GM18873 (cell line): ENCODE data around the gene SDF4.

Source experiments
- ATAC-seq: cut with Tn5 transposase; IDR thresholded peaks from one replicate; pipeline ENCODE4 v1.9.1; 2021; ENCODE audit warnings: mild to moderate bottlenecking, moderate library complexity, moderate number of reproducible peaks; ENCODE audit not compliant: unreplicated experiment, low FRiP score

SDF4 gene

DNA sequence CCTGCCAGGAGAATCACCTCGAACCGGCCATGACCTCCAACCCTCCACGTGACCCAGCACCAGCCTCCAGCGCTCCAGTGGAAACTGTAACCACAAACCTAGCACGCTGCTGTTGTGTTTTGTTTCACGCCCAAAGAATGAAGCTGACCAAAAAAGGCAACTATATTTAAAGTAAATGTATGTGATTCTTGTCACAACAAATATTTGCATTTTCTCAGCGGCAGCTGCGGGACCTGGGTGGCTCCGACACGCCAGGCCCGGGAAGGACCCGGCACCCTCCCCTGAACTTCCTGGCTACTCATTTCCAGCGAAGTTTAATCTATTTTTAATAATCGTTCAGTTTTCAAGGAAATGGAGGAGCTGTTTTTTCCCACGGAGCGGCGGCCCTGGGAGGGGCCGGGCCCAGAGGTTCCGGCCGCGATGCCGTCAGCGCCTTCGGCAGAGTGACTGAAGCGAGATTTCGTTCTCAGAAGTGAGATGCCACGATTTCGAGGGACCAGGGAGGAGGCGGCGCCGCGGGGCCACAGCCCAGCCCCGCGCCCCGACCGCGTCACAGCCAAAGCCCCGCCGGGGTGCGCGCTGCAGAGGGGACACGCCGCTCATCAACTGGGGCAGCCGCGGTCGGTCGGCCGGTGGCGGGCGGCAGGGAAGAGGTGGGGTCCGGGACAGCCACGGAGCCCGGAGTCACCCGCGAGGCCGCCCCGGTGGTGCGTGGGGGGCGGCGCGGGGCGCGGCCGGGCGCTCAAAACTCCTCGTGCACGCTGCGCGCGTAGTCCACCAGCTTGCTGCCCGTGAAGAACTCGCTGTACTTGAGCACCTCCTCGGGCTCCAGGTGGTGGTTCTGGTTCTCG, 14.8 kb downstream of the SDF4 start:
- no peak for ATAC-seq

DNA sequence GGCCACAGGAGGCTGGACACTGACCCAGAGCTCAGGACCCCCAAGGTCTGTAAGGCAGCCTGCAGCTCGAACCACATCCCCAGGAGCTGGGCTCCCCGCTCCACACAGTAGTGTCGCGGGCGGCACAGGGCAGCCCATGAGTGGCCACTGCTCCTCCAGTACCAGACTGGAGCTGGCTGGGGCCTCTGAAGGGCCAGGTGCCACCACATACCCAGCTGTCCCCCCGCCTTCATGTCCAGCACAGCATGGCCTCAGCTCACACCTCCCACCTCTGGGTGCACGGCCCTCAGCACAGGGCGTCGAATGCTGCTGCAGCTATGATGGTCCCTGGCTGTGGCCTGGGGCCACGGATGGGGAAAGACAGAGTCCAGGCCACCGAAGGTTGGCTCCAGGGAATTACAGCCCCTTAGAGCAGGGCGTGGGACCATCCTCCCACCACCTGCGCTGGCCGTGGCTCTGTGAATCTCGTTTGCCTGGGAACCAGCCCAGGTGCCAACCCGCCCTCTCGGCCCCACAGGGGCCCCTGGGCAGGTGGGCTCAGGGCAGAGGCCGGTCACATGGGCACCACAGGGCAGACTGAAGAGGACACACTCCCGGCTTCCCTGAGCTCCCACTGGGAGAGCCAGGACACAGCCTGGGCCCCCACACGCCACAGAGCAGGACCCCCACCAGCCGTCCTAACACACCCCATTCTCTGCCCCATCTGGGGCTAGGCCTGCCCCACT, 15.8 kb downstream of the SDF4 start:
- ATAC-seq: no peak

DNA sequence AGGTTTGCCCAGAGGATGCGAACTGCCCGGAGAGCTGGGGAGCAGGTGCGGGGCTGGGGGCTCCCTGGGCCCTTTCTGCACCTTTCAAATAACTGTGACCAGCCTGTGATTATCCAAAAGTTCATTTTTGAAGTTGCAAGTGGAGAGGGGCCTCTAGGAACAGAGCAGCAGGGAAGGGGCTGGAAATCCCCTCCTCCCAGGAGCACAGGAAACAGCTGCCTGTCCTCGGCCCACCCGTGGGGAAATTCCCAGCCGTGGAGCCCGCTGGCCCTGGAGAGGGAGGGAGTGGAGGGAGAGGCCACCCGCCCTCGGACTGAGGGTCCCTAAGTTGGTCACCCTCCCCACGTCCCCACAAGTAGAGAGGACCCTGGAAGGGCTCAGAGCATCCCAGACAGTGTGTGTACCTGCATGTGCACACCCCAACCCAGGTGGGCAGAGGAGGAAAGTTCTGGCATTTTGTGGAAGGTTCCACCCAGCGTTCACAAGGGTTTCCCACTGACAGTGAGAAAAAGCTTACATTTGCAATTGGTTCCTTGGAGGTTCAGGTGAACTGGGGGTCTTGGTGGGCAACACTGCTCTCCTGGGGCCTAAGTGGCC, 16.6 kb downstream of the SDF4 start:
- ATAC-seq: no peak

DNA sequence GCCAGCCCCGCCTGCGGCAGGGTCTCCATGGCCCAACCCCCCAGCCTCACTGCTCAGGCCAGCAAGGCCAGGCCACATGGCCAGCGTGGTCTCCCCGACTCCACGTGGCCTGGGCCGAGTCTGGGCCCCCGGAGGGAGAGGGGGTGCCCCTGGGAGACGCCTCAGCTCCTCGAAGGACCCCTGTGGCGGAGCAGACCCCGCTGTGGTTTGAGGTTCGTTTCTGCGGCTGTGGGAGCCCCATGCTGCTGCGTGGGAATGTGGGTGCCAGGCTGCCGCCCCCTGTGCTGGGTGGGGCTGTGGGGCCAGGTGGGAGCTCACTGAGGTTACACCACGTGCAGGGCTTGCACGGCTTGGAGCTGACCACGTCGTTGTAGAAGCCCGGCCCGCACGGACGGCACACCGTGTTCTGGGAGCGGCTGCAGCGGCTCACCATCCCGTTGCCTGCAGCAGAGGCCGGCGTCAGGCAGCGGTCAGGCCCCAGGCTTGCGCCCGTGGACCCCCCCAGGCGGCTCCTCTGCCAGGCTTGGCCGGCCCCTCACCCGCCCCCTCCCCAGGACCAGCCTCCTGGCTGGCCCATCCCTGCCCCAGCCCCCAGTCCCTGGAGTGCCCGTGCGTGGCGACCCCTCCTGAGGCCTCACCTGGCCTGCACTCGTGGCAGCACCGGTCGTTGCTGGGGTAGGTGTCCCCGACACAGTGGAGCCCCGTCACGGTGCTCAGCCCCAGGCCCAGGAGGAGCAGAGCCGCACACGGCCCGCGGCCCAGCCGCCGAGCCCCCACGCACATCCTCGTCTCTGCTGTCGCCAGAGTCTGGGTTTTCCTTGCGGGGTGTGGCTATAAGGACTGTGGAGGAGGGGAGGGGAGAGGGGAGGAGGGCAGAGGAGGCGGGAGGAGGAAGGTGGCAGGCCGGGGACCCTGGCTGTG, 18.2 kb downstream of the SDF4 start, which contains the start of gene TNFRSF4:
TNFRSF4 (minus strand) TSS at position 809 of the 921 bp plus-strand sequence; CDS start at position 783, 26 bp downstream.
- no peak for ATAC-seq

DNA sequence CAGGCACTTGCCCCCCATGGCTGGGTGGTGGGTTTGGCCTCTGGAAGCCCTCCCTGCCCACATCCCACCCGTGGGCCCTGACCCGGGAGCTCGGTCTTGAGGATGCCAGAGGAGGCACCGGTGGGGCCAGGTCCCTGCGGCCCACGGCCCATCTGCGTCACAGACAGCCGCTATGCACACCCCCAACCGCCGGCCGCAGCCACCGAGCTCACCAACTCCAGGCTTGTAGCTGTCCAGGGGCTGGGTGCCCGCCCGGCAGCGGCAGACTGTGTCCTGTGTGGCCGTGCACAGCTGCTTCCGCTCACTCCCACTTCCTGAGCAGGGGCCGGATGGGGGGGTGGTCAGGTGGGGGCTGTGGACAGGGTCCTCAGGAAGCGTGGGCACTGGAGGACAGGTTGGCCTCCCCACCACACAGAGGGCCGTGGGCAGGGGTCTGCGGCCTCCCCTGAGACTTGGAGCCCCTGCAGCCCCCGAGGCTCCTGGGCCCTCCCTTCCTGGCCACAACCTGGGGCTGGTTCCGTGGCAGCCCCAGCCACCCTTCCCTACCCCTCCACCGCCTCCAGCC, 18.9 kb downstream of the SDF4 start:
- no peak for ATAC-seq

DNA sequence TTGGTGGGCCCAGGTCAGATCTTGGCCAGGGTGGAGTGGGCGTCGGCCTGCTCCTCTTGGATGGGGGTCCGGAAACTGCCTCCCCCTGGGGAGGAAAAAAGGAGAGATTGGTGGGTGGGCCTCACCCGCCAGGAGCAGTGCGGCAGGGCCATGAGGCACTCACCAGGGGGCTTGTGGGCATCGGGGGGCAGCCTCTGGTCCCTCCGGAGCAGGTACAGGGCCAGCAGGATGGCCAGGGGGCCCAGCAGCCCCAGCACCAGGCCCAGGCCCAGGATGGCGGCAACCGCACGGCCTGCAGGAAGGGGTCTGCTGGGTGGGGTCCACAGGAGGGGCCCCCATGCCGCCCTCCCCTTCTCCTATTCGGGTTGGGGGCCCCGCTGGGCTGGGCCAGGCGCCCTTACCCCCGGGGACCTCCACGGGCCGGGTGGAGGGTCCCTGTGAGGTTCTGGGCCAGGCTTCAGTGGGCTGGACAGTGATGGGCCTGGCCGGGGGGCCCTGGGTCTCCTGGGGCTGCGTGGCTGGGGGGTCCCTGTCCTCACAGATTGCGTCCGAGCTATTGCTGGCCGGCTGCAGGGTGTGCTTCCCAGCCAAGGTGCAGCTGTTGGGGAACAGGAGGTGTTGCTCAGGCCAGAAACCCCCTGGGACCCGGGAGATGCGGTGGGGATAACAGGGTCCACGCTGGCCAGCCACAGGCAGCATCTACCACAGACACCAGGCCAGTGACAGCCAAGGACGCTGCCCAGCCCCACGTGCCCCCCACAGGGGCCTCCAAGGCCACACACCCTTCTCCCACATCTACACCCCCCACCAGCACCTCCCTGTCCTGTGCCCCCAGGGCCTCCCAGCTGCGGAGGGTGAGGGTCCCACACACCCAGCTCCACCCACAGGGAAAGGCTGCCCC, 20.0 kb downstream of the SDF4 start:
- ATAC-seq: no peak

DNA sequence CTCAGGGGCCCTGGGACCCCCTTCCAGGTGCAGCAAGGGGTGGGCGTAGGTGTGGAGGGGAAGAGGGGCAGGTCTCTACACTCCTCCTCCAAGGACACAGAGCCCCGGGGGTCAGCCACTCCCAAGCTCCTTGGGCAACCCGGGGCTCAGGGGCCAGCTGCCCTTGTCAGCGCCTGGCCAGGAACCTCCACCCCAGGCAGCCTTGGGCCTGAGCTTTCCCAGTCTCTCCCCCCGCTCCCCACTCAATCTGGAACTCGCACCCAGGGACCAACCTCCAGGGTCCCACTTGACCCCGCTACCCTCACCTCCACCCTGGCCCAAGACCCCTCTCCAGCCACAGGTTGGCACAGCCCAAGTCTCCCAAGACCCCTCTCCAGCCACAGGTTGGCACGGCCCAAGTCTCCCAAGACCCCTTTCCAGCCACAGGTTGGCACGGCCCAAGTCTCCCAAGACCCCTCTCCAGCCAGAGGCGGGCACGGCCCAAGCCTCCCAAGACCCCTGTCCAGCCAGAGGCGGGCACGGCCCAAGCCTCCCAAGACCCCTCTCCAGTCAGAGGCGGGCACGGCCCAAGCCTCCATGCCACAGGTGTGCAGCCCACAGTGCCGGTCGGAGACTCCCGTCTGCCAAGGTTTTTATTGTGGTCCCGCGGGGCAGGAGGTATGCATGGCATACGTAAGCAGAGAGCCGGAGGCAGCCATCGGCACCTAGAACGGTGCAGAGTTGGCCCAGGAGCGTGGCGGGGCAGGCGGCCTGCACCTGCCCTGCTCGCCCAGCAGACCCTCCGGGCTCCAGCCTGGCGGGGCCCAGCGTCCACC, 20.9 kb downstream of the SDF4 start:
- ATAC-seq: no peak

DNA sequence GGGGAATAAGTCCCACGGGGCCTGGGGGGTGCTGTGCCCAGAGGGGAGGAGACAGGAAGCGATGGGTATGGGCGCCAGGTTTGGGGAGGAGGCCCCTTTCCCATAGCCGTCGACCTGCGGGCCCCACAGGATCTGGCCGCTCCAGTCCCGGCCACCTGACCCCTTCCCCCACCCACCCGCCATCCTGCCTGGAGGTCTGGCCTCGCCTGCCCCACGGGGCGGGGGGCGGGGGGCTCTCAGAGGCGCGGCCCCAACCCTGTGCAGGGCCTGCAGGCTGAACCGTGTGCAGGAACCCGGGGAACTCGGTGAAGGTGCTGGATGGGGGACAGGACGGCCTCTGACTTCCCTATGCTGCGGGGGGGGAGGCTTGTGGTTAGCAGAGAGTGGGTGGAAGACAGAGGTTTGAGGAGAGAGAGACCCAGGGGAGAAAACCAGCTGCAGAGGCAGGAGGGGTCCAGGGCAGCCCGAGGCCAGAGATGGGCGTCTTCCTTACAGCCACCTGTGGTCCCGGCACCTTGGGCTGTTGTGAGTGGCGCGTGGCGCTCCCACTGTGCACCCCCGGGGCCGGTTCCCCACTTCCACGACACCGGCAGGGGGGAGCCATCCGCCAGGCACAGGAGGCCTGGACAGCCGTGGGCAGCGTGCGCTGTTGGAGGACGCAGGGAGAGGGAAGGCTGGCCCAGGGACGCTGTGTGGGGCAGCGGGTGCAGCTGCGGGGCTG, 22.9 kb downstream of the SDF4 start:
- no peak for ATAC-seq

DNA sequence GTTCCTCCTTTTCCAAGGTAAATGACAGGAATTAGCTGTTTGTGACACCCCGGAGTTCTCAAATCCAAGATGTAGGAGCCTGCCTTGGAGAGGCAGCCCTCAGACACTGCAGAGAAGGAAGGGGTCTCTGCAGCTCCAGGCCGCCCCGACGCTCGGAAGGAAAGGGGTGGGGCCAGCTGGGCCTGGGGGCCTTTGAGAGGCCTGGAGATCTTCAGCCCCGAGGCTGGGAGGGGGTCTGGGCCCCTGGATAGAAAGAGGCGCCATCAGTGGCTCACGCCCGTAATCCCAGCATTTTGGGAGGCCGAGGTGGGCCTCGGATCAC, 24.3 kb downstream of the SDF4 start:
- no peak for ATAC-seq

DNA sequence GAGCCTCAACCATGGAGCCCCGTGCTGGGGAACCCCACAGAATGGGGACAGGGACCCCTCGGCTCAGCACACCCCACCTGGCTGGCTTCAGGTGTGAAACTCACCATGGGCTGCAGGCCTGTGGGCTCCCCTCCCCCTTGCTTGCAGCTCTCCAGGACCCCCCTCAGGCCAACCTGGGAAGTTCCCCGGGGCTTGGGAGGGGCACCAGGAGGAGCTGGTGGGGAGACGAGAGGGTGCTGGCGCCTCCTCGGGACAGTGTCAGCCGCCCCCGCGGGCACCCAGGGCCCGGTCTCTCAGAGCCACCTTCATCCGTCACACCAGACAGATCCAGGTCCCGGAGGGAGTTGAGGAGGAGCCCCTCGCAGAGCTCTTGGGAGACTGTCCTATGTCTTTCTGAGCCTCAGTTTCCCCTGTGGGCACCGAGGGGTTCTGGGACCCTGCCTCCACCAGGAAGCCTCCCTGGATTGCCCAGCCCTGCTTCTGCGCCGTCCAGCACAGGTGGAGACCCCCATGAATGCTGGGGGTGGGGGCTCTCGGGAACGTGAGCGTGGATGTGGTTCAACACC, 24.8 kb downstream of the SDF4 start:
- ATAC-seq: no peak

DNA sequence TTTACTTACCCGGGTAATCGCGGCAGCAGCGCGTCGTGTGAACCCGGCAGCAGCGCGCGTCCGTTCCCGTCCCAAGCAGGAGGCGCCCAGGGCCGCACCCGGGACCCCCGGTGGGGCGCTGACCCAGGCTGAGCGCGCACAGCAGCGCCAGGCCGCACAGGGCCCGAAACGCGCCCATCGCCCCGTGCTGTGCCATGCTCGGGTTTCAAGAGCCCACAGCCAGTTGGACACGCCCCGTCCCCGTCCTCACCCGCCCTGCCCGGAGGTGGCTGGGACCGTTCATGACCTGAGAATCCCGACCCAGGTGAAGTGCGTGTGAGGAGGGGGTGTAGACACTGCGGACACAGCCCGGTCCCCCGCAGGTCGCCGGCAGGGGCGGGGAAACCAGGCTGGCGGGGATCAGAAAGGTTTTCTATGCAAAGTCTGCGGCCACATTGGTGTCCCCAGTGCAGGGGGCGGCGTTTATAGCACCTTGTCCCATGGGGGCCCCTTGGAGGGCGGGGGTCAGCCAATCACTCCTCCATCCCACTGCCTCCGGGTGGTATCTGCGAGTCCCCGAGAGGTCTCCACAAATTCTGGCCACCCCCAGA, 25.3 kb downstream of the SDF4 start, which contains the start of gene TNFRSF18:
TNFRSF18 (minus strand) TSS at position 217 of the 590 bp plus-strand sequence; CDS start at position 196, 21 bp downstream.
- ATAC-seq: no peak

DNA sequence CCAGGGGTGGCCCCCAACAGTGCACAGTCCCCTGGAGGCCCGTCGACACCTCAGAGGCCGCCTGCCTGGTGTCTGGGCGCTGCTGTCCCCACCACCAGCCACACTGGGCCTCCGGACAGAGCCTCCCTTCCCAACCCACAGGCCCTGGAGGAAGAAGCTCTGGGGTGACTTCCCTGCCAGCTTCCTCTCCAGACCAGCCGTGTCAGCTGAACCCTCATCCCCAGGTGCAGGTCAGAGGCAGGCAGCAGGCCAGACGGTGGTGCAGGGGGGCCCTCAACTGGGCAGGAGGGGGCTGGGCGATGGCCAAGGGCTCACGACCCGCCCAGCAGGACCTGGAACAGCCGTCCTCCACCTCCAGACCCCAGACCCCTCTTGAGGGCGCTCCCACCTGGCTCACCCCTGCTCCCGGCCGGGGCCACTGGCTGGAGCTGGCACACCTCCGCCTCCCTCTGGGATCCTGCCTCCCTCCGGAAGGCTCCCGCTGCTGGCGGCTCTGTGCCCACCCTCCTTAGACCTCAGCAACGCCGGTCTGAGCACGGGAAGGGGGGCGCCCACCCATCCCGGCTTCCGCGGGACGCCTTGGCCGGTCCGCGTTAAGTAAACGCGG, 25.9 kb downstream of the SDF4 start:
- ATAC-seq: no peak

DNA sequence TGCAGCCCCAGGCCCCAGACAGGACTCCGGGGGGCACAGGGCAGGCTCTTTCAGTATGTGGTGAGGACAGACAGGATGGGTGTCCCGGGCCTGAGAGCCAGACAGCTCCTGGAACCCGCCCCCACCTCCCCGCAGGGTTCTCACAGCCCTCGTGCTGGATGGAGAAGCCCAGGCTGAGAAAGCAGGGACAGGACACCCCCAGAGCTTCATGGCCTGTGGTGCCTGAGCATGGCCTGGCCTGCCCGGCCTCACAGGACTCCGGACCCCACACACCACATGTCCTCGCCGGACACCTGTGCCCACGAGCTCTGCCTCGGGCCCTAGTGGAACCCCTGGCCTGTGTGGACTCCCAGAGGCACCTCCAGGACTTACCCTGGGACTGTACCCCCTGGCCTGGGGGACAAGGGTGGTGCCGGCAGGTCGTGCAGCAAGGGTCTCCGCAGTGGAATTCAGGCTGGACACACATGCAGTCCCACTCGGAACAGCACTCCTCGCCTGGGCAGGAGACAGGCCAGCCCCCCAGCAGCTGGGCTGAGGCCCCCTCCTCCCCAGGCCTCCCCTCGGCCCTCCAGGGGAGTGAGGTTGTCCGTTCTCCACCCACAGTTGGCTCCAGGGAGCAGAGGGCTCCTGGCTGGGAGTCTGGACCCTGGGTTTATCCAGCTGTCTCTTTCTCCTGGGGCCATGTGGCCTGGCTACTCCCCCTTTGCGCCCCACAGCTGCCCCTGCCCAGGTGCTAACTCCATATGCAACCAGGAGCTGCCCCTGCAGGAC, 26.6 kb downstream of the SDF4 start:
- ATAC-seq: no peak

DNA sequence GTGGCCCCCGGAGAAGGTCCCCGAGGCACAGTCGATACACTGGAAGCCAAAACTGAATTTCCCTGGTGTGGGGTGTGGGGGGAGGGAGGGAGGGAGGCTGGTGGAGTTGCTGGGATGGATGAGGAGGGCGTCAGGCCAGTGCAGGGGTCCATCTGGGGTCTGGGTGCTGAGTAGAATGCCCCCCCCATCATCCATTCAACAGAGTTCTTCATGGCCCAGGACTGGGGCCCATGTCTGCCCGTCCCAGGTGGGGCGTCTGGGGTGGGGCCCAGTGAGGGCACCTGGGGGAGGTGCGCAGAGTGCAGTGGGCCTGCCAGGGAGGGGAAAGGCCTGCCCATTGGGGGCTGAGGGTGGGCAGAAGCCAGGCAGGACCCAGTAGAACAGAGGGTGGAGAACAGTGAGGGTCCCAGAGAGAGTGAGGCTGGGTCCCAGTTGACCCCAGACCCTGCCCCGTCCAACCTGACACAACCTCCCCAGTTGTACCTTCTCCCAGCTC, 27.3 kb downstream of the SDF4 start:
- no peak for ATAC-seq
